Stimulated activated CD8-positive, alpha-beta memory T cell treated with anti-CD3 and anti-CD28 coated beads, Interleukin-12 subunit alpha, Interleukin-12 subunit beta, amount 100 ng/mL, for 24 hours (primary cell): ENCODE measurements around the gene CTDNEP1.

Experiments used
- DNase-seq: peaks from one replicate; pipeline ENCODE4 v3.0.0-alpha.2; 2020; ENCODE audit errors: extremely low read depth

The CTDNEP1 gene

GRCh38 chr17:7251661-7252175, at the start of gene CTDNEP1:
CTDNEP1 (minus strand) TSS chr17:7251734; CDS start chr17:7251296, 438 bp downstream.
- peak; percentile 96 for DNase-seq

- no peak for DNase-seq
Observed at GRCh38 chr17:7296189-7296861, 44.8 kb upstream of the CTDNEP1 start.

- DNase-seq = no peak
Observed at GRCh38 chr17:7295230-7296180, 44.0 kb upstream of the CTDNEP1 start.

- no peak for DNase-seq
Observed at GRCh38 chr17:7294614-7295153, 43.1 kb upstream of the CTDNEP1 start, which contains the start of gene YBX2. YBX2 (minus strand) TSS chr17:7294639; CDS start chr17:7294500, 139 bp downstream.

- DNase-seq = no peak
Observed at GRCh38 chr17:7293816-7294613, 42.5 kb upstream of the CTDNEP1 start.

- DNase-seq = no peak
Observed at GRCh38 chr17:7293159-7293558, 41.6 kb upstream of the CTDNEP1 start.

- DNase-seq = no peak
Observed at GRCh38 chr17:7292729-7293128, 41.2 kb upstream of the CTDNEP1 start.

GRCh38 chr17:7292194-7292593, 40.7 kb upstream of the CTDNEP1 start:
- no peak for DNase-seq

GRCh38 chr17:7290685-7291084, 39.2 kb upstream of the CTDNEP1 start:
- no peak for DNase-seq

- DNase-seq = no peak
Observed at GRCh38 chr17:7290166-7290565, 38.6 kb upstream of the CTDNEP1 start.

- no peak for DNase-seq
Observed at GRCh38 chr17:7289256-7290032, 37.9 kb upstream of the CTDNEP1 start.

- DNase-seq = no peak
Observed at GRCh38 chr17:7285679-7286078, 34.1 kb upstream of the CTDNEP1 start.

- no peak for DNase-seq
Observed at GRCh38 chr17:7284911-7285310, 33.4 kb upstream of the CTDNEP1 start.

- DNase-seq = no peak
Observed at GRCh38 chr17:7283471-7284216, 32.1 kb upstream of the CTDNEP1 start.

GRCh38 chr17:7282752-7283321, 31.3 kb upstream of the CTDNEP1 start:
- no peak for DNase-seq

GRCh38 chr17:7281953-7282751, 30.6 kb upstream of the CTDNEP1 start:
- DNase-seq = no peak

- DNase-seq = peak; percentile 87
Observed at GRCh38 chr17:7281074-7281952, 29.8 kb upstream of the CTDNEP1 start, which contains the start of gene SLC2A4. SLC2A4 (plus strand) TSS chr17:7281718; CDS start chr17:7281935, 217 bp downstream.
